Lower lobe of right lung (tissue), 2 donors: ENCODE measurements around the gene DNM3. TPM values are rescaled to one million over a fixed set of nuclear protein-coding genes. Genes with fewer than 3 reads are reported as not detected.
A peak's percentile ranks its signal among the peaks of the same experiment; 100 is the strongest.

Source experiments
- ATAC-seq, 2 donors: fragments of 200-7000 bp; cut with Tn5 transposase; one replicate each; pipeline ENCODE4 v1.9.1; 2020 to 2022; ENCODE audit warnings: mild to moderate bottlenecking in 2 of 2, moderate library complexity in 2 of 2
- DNase-seq: peaks from one replicate; pipeline ENCODE4 v3.0.0-alpha.2; 2020
- H3K27ac ChIP-seq: fragments of 200-600 bp; one replicate; pipeline ENCODE4 v1.8.0; 2022
- H3K27me3 ChIP-seq: fragments of 200-600 bp; one replicate; pipeline ENCODE4 v1.8.0; 2022; ENCODE audit warnings: low read depth
- H3K36me3 ChIP-seq: fragments of 200-600 bp; one replicate; pipeline ENCODE4 v1.8.0; 2022; ENCODE audit warnings: mild to moderate bottlenecking
- H3K4me1 ChIP-seq: fragments of 200-600 bp; one replicate; pipeline ENCODE4 v1.8.0; 2022
- H3K4me3 ChIP-seq: fragments of 200-600 bp; one replicate; pipeline ENCODE4 v1.8.0; 2022; ENCODE audit warnings: mild to moderate bottlenecking
- H3K9me3 ChIP-seq: fragments of 200-600 bp; one replicate; pipeline ENCODE4 v1.8.0; 2022
- CTCF ChIP-seq: fragments of 200-600 bp; IDR thresholded peaks from one replicate; pipeline ENCODE4 v1.8.0; 2022; ENCODE audit warnings: antibody characterized with exemption, mild to moderate bottlenecking
- intact Hi-C: fragments of 100-400 bp; cut with DNase I; formaldehyde crosslinking; loops from one replicate; pipeline ENCODE4 v1.11.0; 2022
- total RNA-seq: library from RNA; stranded (reverse); fragmentation: NEBNext Ultra II Directional; extraction: Animal tissue kit (Norgen Biotek cat#: 25700); gene quantifications from one replicate; pipeline ENCODE4 v1.2.1, GENCODE V29; 2021
- donor health status: DM: no; HTN: yes; CAD: no; lungs with severe emphysema.

DNM3 gene
- total RNA-seq, 1 donor from 2014 or later: 12.4 TPM

DNA sequence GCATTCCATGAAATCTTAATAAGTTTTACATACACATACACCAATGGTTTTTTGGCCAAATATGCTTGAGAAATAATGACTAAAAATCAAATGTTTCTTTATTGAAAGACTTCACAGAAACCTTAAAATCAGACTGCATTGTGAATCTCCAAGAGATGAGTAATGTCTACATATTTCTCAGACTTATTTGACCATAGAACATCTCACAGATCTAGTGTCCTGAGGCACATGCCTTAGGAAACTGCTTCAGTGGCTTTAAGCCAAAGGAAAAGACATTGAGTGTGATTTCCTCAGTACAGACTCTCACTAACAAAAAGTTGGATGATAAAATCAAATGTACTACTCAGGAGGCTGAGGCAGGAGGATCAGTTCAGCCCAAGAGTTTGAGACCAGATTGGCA, 573.0 kb downstream of the DNM3 start:
- ATAC-seq (no peak), DNase-seq (no peak)
- TF ChIP-seq CTCF: no peak
- Histone ChIP-seq H3K4me1 (no peaks in the 10 kb centered on the region), H3K4me3 (no peak overlapping the region), H3K9me3 (no peaks in the 10 kb centered on the region), H3K27me3 (no peaks in the 10 kb centered on the region), H3K36me3 (no peaks in the 10 kb centered on the region), H3K27ac (no peak overlapping the region)
- intact Hi-C loops: no loop called here

DNA sequence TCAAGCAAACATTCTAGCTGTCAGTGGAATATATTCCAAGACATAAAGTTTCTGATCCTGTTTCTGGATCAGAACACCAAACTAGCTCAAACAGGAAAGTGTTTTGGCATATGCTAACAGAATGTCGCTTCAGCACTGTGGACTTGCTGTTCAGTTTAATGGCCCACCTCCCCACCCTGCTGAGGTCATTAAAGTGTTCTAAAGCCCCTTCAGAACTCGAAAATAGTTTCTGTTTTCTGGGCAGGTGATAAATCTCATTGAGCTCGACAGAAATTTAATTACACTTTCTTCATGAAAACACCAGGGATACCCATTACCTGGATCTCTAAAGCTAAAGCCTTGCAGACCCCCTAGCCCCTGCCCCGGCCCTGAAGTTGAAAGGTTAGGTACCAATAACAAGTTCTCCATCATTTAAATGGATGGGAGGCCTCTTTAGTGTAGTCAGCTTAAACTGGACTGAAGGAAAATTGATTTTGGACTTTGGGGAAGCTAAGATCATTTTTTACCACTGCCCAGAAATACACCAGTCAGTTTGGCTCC, 575.3 kb downstream of the DNM3 start:
- H3K27ac ChIP-seq: no peak overlapping the region
- no peak for DNase-seq
- no peaks in the 10 kb centered on the region for H3K9me3 ChIP-seq
- no peak overlapping the region for H3K4me3 ChIP-seq
- H3K36me3 ChIP-seq: no peaks in the 10 kb centered on the region
- TF ChIP-seq CTCF: no peak
- H3K4me1 ChIP-seq: no peaks in the 10 kb centered on the region
- H3K27me3 ChIP-seq: no peaks in the 10 kb centered on the region
- intact Hi-C loops: no loop called here
- no peak for ATAC-seq

- no peaks in the 10 kb centered on the region for H3K27me3 ChIP-seq
- H3K27ac ChIP-seq: no peak overlapping the region
- H3K4me1 ChIP-seq: no peaks in the 10 kb centered on the region
- intact Hi-C loops: no loop called here
- no peaks in the 10 kb centered on the region for H3K9me3 ChIP-seq
- no peak for DNase-seq
- H3K36me3 ChIP-seq: no peaks in the 10 kb centered on the region
- ATAC-seq: peak in 1 of 2 donors; percentile 26
- no peak overlapping the region for H3K4me3 ChIP-seq
- TF ChIP-seq CTCF: no peak
These were observed 576.3 kb downstream of the DNM3 start for GRCh38 chr1:172417557-172417956.

DNA sequence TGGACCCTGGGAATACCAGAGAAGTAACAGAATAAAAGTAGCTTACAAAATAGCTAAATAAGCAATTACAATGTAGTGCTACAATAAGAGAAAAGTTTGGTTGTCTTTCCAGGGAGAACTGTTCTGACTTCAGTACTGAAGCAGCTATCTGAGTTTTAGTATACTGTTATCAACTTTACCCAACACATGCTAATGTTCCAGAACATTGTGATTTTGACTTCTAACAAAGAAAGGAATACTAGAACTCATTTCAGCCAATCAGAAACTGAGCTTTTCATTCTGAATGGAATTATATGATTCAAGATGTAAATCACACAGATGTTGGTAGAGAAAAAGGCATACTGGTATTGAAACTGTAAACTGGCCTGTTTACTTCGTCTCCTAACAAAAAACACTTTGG, 579.1 kb downstream of the DNM3 start, which contains the start of gene C1orf105:
Gene C1orf105 (plus strand): TSS at position 301 of the 400 bp plus-strand sequence. CDS start 201 bp downstream, outside the sequence.
- intact Hi-C loops: no loop called here
- no peak for TF ChIP-seq CTCF
- no peak for ATAC-seq
- DNase-seq: no peak
- Histone ChIP-seq H3K9me3 (no peaks in the 10 kb centered on the region), H3K36me3 (no peaks in the 10 kb centered on the region), H3K4me3 (no peak within 1 kb of the TSS), H3K4me1 (no peaks in the 10 kb centered on the region), H3K27ac (no peak within 1 kb of the TSS), H3K27me3 (no peaks in the 10 kb centered on the region)

DNA sequence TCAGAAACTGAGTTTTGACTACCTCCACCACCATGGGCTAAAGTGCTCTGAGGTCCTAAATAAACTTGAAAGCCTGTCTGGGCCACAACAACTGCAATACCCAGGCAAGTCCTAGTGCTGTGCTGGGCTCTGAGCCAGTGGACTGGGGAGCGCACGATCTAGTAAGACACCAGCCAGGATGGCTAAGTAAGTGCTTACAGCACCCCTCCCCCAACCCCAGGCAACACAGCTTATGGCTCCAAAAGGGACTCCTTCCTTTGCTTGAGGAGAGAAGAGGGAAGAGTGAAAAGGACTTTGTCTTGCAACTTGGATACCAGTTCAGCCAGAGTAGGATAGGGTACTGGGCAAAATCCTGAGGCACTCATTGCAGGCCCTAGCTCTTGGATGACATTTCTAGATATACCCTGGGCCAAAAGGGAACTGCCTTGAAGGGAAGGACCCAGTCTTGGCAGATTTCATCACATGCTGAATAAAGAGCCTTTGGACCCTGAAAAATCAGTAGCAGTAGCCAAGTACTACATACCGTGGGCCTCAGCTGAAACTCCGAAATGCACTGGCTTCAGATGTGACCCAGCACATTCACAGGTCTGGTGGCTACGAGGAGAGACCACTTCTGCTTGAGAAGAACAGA, 580.8 kb downstream of the DNM3 start:
- Histone ChIP-seq H3K36me3 (no peaks in the 10 kb centered on the region), H3K4me3 (no peak overlapping the region), H3K9me3 (no peaks in the 10 kb centered on the region), H3K27ac (no peak overlapping the region), H3K27me3 (no peaks in the 10 kb centered on the region), H3K4me1 (no peaks in the 10 kb centered on the region)
- ATAC-seq (no peak), DNase-seq (no peak)
- intact Hi-C loops: no loop called here
- no peak for TF ChIP-seq CTCF
